Endothelial cell of umbilical vein (primary cell): Measurements from ENCODE around the gene NPPB.

Experiments
- CTCF ChIP-seq, 2 donors: IDR thresholded peaks; 1 replicate in 1 of 2; 2 replicates in 1 of 2; pipeline ENCODE4 v1.5.1; 2011; ENCODE audit warnings: low read length in 2 of 2, mild to moderate bottlenecking in 2 of 2, moderate library complexity in 2 of 2, control low read depth in 1 of 2, inconsistent platforms in 1 of 2, low read depth in 1 of 2; ENCODE audit not compliant: insufficient read depth in 1 of 2; ENCODE audit errors: extremely low read depth in 1 of 2
- JUN ChIP-seq: IDR thresholded peaks from 2 replicates; pipeline ENCODE4 v1.6.1; 2011; ENCODE audit warnings: borderline replicate concordance, low read depth; ENCODE audit not compliant: insufficient read length, insufficient read depth
- MYC ChIP-seq: IDR thresholded peaks from one replicate; pipeline ENCODE4 v1.6.1; 2011; ENCODE audit warnings: mild to moderate bottlenecking, low read depth, low read length
- POLR2AphosphoS5 ChIP-seq: IDR thresholded peaks from 2 replicates; pipeline ENCODE4 v1.6.1; 2012; ENCODE audit warnings: low read depth, mild to moderate bottlenecking, control low read depth, low read length, moderate library complexity; ENCODE audit not compliant: insufficient read depth

- no peak for TF ChIP-seq CTCF (IDR thresholded peaks at IDR 0.05; ENCODE audit: extremely low read depth in 1 of 2, insufficient read depth in 1 of 2, low read depth in 1 of 2, low read length in 2 of 2)
- no peak for TF ChIP-seq JUN
- no peak for TF ChIP-seq MYC
- no peak for TF ChIP-seq POLR2AphosphoS5
Measured at GRCh38 chr1:11850156-11850555, 8.6 kb downstream of the NPPB start.
